NCI-H2196 treated with DMSO at 0.1 percent for 48 hours (cell line): Measurements from ENCODE around the gene BCS1L.

Experiments
- DNase-seq: peaks from one replicate; lab custom pipeline; 2025; ENCODE audit not compliant: unreplicated experiment; lab: John Stamatoyannopoulos, UW

Gene BCS1L

GRCh38 chr2:218659258-218659987 is at the start of gene BCS1L, which contains the start of gene ZNF142:
Gene BCS1L (plus strand): TSS chr2:218659683. CDS start chr2:218660988, 1,305 bp downstream.
Gene ZNF142 (minus strand): TSS chr2:218659623. CDS start chr2:218656429, 3,194 bp downstream.
- peak; percentile 86 for DNase-seq

- no peak for DNase-seq
Measured at GRCh38 chr2:218615868-218616315, 43.6 kb upstream of the BCS1L start.

- peak; percentile 15 for DNase-seq
Measured at GRCh38 chr2:218618102-218618860, 41.2 kb upstream of the BCS1L start.

- DNase-seq = no peak
Measured at GRCh38 chr2:218621007-218621406, 38.5 kb upstream of the BCS1L start.

- DNase-seq = no peak
Measured at GRCh38 chr2:218622606-218623365, 36.7 kb upstream of the BCS1L start.

GRCh38 chr2:218623366-218623705 is 36.1 kb upstream of the BCS1L start:
- no peak for DNase-seq

GRCh38 chr2:218626369-218626768 is 33.1 kb upstream of the BCS1L start:
- no peak for DNase-seq

GRCh38 chr2:218627939-218628338 is 31.5 kb upstream of the BCS1L start:
- no peak for DNase-seq

GRCh38 chr2:218631837-218632236 is 27.6 kb upstream of the BCS1L start:
- no peak for DNase-seq

GRCh38 chr2:218635719-218636118 is 23.8 kb upstream of the BCS1L start:
- DNase-seq = no peak

- no peak for DNase-seq
Measured at GRCh38 chr2:218638372-218638771, 21.1 kb upstream of the BCS1L start.

GRCh38 chr2:218642121-218642656 is 17.3 kb upstream of the BCS1L start:
- DNase-seq = no peak

- DNase-seq = no peak
Measured at GRCh38 chr2:218642786-218643185, 16.7 kb upstream of the BCS1L start.

- no peak for DNase-seq
Measured at GRCh38 chr2:218643751-218644310, 15.7 kb upstream of the BCS1L start.

- no peak for DNase-seq
Measured at GRCh38 chr2:218644721-218645120, 14.8 kb upstream of the BCS1L start.

- no peak for DNase-seq
Measured at GRCh38 chr2:218645126-218645525, 14.4 kb upstream of the BCS1L start.

- peak; percentile 9 for DNase-seq
Measured at GRCh38 chr2:218648088-218648786, 11.2 kb upstream of the BCS1L start.

- no peak for DNase-seq
Measured at GRCh38 chr2:218648787-218649100, 10.7 kb upstream of the BCS1L start.

GRCh38 chr2:218655751-218656150 is 3.7 kb upstream of the BCS1L start:
- DNase-seq = no peak

- DNase-seq = no peak
Measured at GRCh38 chr2:218658671-218659257, 719 bp upstream of the BCS1L start.
